WERI-Rb-1 (cell line): ENCODE measurements around the gene CMIP.

Experiments used
- DNase-seq: peaks from one replicate; pipeline ENCODE4 v3.0.0-alpha.2; 2020
- H3K27ac ChIP-seq: fragments of 250-450 bp; sonication (Bioruptor Pico); 2 replicates; pipeline ENCODE4 v1.5.1; 2020; ENCODE audit warnings: mild to moderate bottlenecking, moderate library complexity
- H3K27me3 ChIP-seq: fragments of 250-450 bp; sonication (Bioruptor Pico); 2 replicates; pipeline ENCODE4 v1.5.1; 2021; ENCODE audit warnings: mild to moderate bottlenecking, low read depth, moderate library complexity; ENCODE audit not compliant: insufficient read depth, severe bottlenecking
- H3K36me3 ChIP-seq: fragments of 250-450 bp; sonication (Bioruptor Pico); 2 replicates; pipeline ENCODE4 v1.5.1; 2020; ENCODE audit warnings: mild to moderate bottlenecking, moderate library complexity
- H3K4me3 ChIP-seq: 2 replicates; pipeline ENCODE4 v1.5.1; 2011; ENCODE audit warnings: low read depth, mild to moderate bottlenecking, control low read depth, low read length
- H3K9me3 ChIP-seq: fragments of 250-450 bp; sonication (Bioruptor Pico); 2 replicates; pipeline ENCODE4 v1.5.1; 2021; ENCODE audit warnings: mild to moderate bottlenecking, moderate library complexity; ENCODE audit not compliant: severe bottlenecking
- TF ChIP-seq, protein P1 (sequence below): IDR thresholded peaks from 2 replicates; pipeline ENCODE4 v1.5.1; 2011; ENCODE audit warnings: low read depth, mild to moderate bottlenecking, control low read depth, inconsistent platforms, low read length

The CMIP gene

DNA sequence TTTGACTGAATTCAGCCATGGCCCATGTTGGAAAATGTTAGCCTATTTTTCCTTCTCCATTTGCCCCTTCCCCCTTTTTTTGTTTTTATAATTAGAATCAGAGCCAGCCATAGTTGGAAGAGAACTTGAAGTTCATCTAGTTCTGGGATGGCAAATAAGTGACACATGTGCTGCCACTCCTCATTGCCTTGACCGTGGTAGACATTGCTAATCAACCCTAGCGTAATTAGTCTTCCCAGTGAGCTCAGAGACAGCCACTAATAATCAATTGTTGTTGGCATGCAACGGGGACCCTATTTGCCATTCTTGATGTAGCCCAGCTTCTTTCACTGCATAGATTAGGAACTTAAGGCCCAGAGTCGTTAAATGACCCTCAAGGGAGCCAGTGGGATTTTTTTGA is 16.6 kb downstream of the CMIP start:
- Histone ChIP-seq H3K27me3 (no peaks in the 10 kb centered on the region), H3K9me3 (no peaks in the 10 kb centered on the region), H3K27ac (no peak overlapping the region), H3K36me3 (no peaks in the 10 kb centered on the region), H3K4me3 (no peak overlapping the region)
- TF ChIP-seq, protein P1, sequence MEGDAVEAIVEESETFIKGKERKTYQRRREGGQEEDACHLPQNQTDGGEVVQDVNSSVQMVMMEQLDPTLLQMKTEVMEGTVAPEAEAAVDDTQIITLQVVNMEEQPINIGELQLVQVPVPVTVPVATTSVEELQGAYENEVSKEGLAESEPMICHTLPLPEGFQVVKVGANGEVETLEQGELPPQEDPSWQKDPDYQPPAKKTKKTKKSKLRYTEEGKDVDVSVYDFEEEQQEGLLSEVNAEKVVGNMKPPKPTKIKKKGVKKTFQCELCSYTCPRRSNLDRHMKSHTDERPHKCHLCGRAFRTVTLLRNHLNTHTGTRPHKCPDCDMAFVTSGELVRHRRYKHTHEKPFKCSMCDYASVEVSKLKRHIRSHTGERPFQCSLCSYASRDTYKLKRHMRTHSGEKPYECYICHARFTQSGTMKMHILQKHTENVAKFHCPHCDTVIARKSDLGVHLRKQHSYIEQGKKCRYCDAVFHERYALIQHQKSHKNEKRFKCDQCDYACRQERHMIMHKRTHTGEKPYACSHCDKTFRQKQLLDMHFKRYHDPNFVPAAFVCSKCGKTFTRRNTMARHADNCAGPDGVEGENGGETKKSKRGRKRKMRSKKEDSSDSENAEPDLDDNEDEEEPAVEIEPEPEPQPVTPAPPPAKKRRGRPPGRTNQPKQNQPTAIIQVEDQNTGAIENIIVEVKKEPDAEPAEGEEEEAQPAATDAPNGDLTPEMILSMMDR: no peak
- no peak for DNase-seq

DNA sequence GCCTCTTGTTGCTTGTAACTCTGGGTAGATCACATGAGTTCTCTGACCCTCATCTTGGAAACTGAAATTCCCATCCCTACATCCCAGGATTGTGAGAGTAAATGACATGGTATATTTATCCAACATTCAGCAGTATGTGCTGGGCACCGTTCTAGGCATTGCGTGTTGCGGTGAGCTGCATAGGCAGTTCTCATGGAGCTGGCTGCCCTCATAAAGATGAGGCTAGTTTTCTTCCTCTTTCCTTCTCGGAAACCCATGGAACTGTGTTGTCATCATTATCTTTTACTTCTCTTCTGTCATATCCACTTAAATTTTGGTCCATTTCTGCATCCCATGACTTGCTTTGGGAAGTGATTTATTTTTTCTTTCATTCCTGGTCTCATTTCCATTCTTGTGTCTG is 17.2 kb downstream of the CMIP start:
- DNase-seq: no peak
- Histone ChIP-seq H3K27ac (no peak overlapping the region), H3K4me3 (no peak overlapping the region), H3K9me3 (no peaks in the 10 kb centered on the region), H3K36me3 (no peaks in the 10 kb centered on the region), H3K27me3 (no peaks in the 10 kb centered on the region)
- TF ChIP-seq, protein P1: no peak

DNA sequence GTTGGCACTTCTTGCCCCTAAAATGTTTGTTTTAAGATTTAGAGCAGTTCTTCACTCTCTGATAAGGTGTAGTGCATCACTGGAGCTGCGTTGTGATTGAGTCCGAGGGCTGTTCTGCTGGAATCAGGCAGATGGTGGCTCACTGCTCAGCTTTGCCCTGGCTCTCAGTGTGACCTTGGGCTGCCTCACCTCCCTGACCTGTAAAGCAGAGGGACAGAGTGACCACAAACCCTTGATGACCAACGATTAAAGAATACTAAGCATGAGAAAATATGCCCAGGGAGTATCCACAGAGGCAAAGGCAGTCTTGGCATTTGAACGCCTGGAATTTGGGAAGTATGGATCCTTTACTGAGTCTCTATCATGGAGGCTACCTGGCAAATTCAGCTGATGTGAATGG is 18.1 kb downstream of the CMIP start:
- Histone ChIP-seq H3K27ac (no peak overlapping the region), H3K4me3 (no peak overlapping the region), H3K27me3 (no peaks in the 10 kb centered on the region), H3K36me3 (no peaks in the 10 kb centered on the region), H3K9me3 (no peaks in the 10 kb centered on the region)
- TF ChIP-seq, protein P1: no peak
- no peak for DNase-seq

DNA sequence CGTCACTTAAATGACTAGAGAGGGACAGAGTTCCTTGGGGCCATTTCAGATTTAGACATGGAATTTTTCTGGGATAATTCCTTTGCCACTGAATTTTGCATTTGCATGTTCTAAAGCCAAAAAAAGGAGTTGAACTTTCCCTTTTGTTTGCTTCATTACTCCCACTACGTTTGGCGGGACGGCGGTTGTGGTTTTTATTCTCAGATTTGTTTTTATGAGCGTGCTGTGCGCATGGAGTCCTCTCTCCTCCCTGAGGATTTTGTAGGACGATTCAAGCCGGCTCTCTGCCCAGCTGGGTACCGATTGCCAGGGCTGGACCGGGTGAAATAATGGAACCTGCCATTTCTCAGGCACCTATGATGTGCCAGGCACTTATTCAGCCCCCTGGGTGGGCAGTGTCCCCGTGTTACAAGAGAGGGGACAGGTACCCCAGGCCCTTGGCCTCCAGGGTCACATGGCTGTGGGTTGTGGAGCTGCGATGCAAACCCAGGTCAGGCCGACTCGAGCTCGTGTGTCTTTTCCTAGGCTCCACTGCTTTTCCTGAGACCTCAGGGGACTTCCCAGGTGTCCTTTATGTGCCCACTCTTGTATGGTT is 18.8 kb downstream of the CMIP start:
- Histone ChIP-seq H3K36me3 (no peaks in the 10 kb centered on the region), H3K4me3 (no peak overlapping the region), H3K27ac (no peak overlapping the region), H3K27me3 (no peaks in the 10 kb centered on the region), H3K9me3 (no peaks in the 10 kb centered on the region)
- DNase-seq: no peak
- TF ChIP-seq, protein P1: no peak

DNA sequence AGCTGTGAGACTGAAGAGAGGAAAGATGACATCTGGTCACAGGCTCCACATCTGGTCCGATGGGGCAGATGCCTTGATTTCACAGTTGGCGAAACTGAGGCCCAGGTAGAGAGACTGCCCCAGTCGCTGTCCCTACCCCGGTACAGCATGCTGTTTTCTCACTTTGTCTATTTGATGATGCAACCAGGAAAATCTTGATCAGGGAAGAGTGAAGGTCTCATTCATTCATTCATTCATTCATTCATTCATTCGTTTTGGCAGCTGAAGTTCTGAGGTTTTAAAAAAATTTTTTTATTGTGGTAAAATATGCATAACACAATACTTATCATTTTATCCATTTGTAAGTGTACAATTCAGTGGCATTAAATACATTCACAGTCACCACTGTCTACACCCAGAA is 19.7 kb downstream of the CMIP start:
- no peaks in the 10 kb centered on the region for H3K36me3 ChIP-seq
- H3K27me3 ChIP-seq: no peaks in the 10 kb centered on the region
- no peak overlapping the region for H3K4me3 ChIP-seq
- no peaks in the 10 kb centered on the region for H3K9me3 ChIP-seq
- H3K27ac ChIP-seq: no peak overlapping the region
- no peak for DNase-seq
- TF ChIP-seq, protein P1: no peak

DNA sequence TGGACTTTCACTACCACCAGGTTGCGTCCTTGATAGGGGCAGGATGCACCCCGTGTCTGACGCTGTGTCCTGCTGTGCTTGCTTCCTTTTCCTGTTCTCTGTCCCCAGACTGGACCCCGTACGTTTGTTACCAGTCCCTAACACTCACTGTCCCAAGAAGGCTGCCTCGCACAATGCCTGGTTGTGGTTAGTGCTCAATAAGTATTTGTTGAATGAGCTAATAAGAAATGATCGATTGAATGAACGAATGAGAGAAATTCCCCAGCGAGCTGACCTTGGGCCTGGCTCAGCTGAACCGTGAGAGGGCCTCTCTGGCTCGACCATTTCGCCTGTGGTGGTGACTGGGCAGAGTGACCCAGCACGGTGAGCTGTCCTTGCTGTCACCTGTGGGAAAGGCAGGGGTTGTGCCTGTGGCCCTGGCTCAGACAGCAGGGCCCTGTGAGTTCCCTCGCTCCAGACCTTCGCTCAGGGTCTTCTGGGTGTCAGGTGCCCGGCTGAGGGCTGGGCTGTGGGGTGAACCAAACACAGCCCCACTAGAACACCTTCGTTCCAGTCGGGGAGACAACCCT is 20.9 kb downstream of the CMIP start:
- Histone ChIP-seq H3K9me3 (no peaks in the 10 kb centered on the region), H3K27ac (no peak overlapping the region)
- DNase-seq: no peak

More for the DNA sequence above, 20.9 kb downstream of the CMIP start:
- no peaks in the 10 kb centered on the region for H3K27me3 ChIP-seq
- TF ChIP-seq, protein P1: no peak
- no peaks in the 10 kb centered on the region for H3K36me3 ChIP-seq
- H3K4me3 ChIP-seq: no peak overlapping the region
